PC-9 (cell line): ENCODE data around the gene HDGFL2. TPM values are rescaled to one million over a fixed set of nuclear protein-coding genes. Genes with fewer than 3 reads are reported as not detected.

Experiments
- BruUV-seq: library from RNA; stranded (reverse); fragments of 400-500 nt; replicated peaks from 2 replicates; lab custom pipeline; 2021; lab: Mats Ljungman, UMichigan
- CTCF ChIA-PET: fragments of 300-600 bp; sonication (Branson Sonifier 250); formaldehyde crosslinking; loops from one replicate; lab custom pipeline; 2022; ENCODE audit warnings: antibody characterized with exemption; lab: Charles Lee
- POLR2A ChIA-PET: fragments of 300-600 bp; sonication (Branson Sonifier 250); formaldehyde crosslinking; loops from one replicate; lab custom pipeline; 2022; ENCODE audit warnings: antibody characterized with exemption; ENCODE audit not compliant: unreplicated experiment; lab: Charles Lee
- DNase-seq, 2 experiments: peaks; one replicate each; pipeline versions ENCODE4 v3.0.0 to v3.0.0-alpha.2; 2015 to 2022; ENCODE audit warnings: mixed read lengths in 1 of 2
- H2AFZ ChIP-seq: fragments of 200-600 bp; sonication (generic); 2 replicates; pipeline ENCODE4 v1.8.1; 2017; ENCODE audit warnings: antibody characterized with exemption
- H3F3A ChIP-seq: fragments of 200-600 bp; sonication (generic); 2 replicates; pipeline ENCODE4 v1.8.1; 2017; ENCODE audit warnings: antibody characterized with exemption, mild to moderate bottlenecking, low read depth; ENCODE audit not compliant: insufficient read depth
- H3K27ac ChIP-seq: fragments of 200-600 bp; sonication (generic); 2 replicates; pipeline ENCODE4 v1.6.1; 2016; ENCODE audit warnings: mixed run types
- H3K27me3 ChIP-seq: fragments of 200-600 bp; sonication (generic); 2 replicates; pipeline ENCODE4 v1.6.1; 2016; ENCODE audit warnings: low read depth, mixed run types; ENCODE audit not compliant: insufficient read depth
- H3K36me3 ChIP-seq: fragments of 200-600 bp; sonication (generic); 2 replicates; pipeline ENCODE4 v1.6.1; 2016; ENCODE audit warnings: low read depth, mixed run types
- H3K4me1 ChIP-seq: fragments of 200-600 bp; sonication (generic); replicated peaks from 2 replicates; pipeline ENCODE4 v1.6.1; 2016; ENCODE audit warnings: mixed run types; ENCODE audit not compliant: insufficient read depth
- H3K4me2 ChIP-seq: fragments of 200-600 bp; sonication (generic); 2 replicates; pipeline ENCODE4 v1.6.1; 2017; ENCODE audit warnings: mixed run types
- H3K4me3 ChIP-seq: fragments of 200-600 bp; sonication (generic); 2 replicates; pipeline ENCODE4 v1.6.1; 2016; ENCODE audit warnings: mixed run types
- H3K79me2 ChIP-seq: fragments of 200-600 bp; sonication (generic); 2 replicates; pipeline ENCODE4 v1.6.1; 2017; ENCODE audit warnings: low read depth, mixed run types
- H3K9me2 ChIP-seq: fragments of 200-600 bp; sonication (generic); 2 replicates; pipeline ENCODE4 v1.8.1; 2017; ENCODE audit warnings: mild to moderate bottlenecking; ENCODE audit not compliant: insufficient read depth
- H3K9me3 ChIP-seq: fragments of 200-600 bp; sonication (generic); 2 replicates; pipeline ENCODE4 v1.8.1; 2016; ENCODE audit warnings: low read depth; ENCODE audit not compliant: insufficient read depth
- H4K20me1 ChIP-seq: fragments of 200-600 bp; sonication (generic); 2 replicates; pipeline ENCODE4 v1.8.1; 2017; ENCODE audit not compliant: insufficient read depth
- EZH2 ChIP-seq: fragments of 200-600 bp; sonication (generic); IDR thresholded peaks from 2 replicates; pipeline ENCODE4 v1.8.0; 2017; ENCODE audit warnings: antibody characterized with exemption, low read depth
- intact Hi-C: fragments of 100-400 bp; cut with micrococcal nuclease; formaldehyde crosslinking; loops from one replicate; pipeline ENCODE4 v1.10.0; 2022; ENCODE audit not compliant: unreplicated experiment
- total RNA-seq: library from RNA; stranded (reverse); gene quantifications from 2 replicates; pipeline ENCODE4 v1.2.3, GENCODE V29; 2021
- TF ChIP-seq, protein P1 (sequence below): fragments of 200-600 bp; sonication (generic); conservative IDR thresholded peaks from 2 replicates; pipeline ENCODE4 v1.6.1; 2017; ENCODE audit warnings: mixed run types, antibody characterized with exemption, mild to moderate bottlenecking, moderate library complexity

HDGFL2 gene
- total RNA-seq, 1 experiment from 2014 or later, result 50.8 TPM

DNA sequence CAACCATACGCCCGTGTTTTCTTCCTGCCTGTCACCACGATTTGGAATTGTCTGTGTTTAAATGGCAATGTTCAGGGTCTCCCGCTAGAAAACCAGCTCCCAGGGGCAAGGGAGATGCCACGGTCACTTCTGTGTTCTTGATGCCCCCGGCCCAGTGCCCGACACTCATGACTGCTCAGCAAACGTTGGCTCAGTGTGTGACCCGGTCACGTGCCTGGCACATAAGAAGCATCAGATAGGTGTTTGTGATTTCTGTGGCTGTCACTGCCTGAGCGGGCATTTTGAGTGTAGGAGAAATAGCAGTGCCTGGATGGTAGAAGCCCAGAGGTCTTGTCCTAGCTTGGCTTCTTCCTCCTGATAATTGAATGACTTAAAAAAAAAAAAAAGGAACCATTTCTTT is 15.5 kb downstream of the HDGFL2 start:
- no TSS peak for BruUV-seq

DNA sequence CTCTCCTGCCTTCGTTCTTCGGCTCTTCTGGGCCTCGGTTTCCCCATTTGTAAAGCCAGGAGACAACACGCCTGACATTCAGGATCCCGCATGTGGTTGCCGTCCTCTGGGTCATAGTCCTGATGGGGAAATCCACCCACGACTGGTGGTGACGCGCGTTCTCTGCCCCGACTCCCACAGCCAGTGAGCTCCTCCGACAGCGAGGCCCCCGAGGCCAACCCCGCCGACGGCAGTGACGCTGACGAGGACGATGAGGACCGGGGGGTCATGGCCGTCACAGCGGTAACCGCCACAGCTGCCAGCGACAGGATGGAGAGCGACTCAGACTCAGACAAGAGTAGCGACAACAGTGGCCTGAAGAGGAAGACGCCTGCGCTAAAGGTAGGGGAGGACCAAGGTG is 16.4 kb downstream of the HDGFL2 start:
- Histone ChIP-seq H3K4me3 (no peak overlapping the region), H2AFZ (no peak overlapping the region), H3K27ac (no peak overlapping the region), H3K9me3 (no peaks in the 10 kb centered on the region), H3K9me2 (no peaks in the 10 kb centered on the region), H4K20me1 (no peaks in the 10 kb centered on the region), H3F3A (no peaks in the 10 kb centered on the region), H3K79me2 (no peaks in the 10 kb centered on the region), H3K36me3 (no peaks in the 10 kb centered on the region; the same call in 1 of the 2 replicates), H3K27me3 (no peaks in the 10 kb centered on the region), H3K4me2 (no peak overlapping the region), H3K4me1 (no peaks in the 10 kb centered on the region)
- intact Hi-C loops, result no loop called here
- ChIA-PET POLR2A (no interaction called here), CTCF (interaction anchor here (0.6 kb wide), 1 partner anchor 105 kb away, joined by 3 read pairs; no protein-coding TSS in a partner anchor)
- TF ChIP-seq, protein P1, sequence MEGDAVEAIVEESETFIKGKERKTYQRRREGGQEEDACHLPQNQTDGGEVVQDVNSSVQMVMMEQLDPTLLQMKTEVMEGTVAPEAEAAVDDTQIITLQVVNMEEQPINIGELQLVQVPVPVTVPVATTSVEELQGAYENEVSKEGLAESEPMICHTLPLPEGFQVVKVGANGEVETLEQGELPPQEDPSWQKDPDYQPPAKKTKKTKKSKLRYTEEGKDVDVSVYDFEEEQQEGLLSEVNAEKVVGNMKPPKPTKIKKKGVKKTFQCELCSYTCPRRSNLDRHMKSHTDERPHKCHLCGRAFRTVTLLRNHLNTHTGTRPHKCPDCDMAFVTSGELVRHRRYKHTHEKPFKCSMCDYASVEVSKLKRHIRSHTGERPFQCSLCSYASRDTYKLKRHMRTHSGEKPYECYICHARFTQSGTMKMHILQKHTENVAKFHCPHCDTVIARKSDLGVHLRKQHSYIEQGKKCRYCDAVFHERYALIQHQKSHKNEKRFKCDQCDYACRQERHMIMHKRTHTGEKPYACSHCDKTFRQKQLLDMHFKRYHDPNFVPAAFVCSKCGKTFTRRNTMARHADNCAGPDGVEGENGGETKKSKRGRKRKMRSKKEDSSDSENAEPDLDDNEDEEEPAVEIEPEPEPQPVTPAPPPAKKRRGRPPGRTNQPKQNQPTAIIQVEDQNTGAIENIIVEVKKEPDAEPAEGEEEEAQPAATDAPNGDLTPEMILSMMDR, result no peak
- TF ChIP-seq EZH2, result no peak
- BruUV-seq, result no TSS peak
- DNase-seq, result no peak

More for the DNA sequence above, 15.5 kb downstream of the HDGFL2 start:
- H2AFZ ChIP-seq, result no peak overlapping the region
- no peaks in the 10 kb centered on the region for H3K27me3 ChIP-seq
- intact Hi-C loops, result no loop called here
- DNase-seq, result no peak
- H3K79me2 ChIP-seq, result no peaks in the 10 kb centered on the region
- no peak overlapping the region for H3K4me3 ChIP-seq
- TF ChIP-seq, protein P1, result no peak
- POLR2A ChIA-PET, result no interaction called here
- H4K20me1 ChIP-seq, result no peaks in the 10 kb centered on the region
- no peak overlapping the region for H3K27ac ChIP-seq
- H3K4me2 ChIP-seq, result no peak overlapping the region
- H3K9me3 ChIP-seq, result no peaks in the 10 kb centered on the region
- no peaks in the 10 kb centered on the region for H3K4me1 ChIP-seq
- CTCF ChIA-PET, result no interaction called here
- H3F3A ChIP-seq, result no peaks in the 10 kb centered on the region
- no peaks in the 10 kb centered on the region for H3K9me2 ChIP-seq
- H3K36me3 ChIP-seq, result no peaks in the 10 kb centered on the region; the same call in 1 of the 2 replicates

DNA sequence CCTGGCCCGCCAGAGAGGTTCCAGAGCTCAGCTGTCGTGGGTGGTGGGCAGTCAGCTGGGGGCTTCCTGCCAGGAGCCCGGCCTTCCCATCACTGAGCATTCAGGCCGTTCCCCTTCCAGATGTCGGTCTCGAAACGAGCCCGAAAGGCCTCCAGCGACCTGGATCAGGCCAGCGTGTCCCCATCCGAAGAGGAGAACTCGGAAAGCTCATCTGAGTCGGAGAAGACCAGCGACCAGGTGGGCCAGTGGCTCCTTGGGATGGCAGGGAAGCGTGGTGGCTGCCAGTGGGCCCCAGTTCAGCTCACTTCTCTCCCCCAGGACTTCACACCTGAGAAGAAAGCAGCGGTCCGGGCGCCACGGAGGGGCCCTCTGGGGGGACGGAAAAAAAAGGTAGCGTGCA is 19.3 kb downstream of the HDGFL2 start:
- H3K27ac ChIP-seq, result no peak overlapping the region
- no peaks in the 10 kb centered on the region for H3K79me2 ChIP-seq
- no peaks in the 10 kb centered on the region for H3K27me3 ChIP-seq
- no peaks in the 10 kb centered on the region for H3F3A ChIP-seq
- no peak overlapping the region for H3K4me2 ChIP-seq
- H3K36me3 ChIP-seq, result no peaks in the 10 kb centered on the region; the same call in 1 of the 2 replicates
- no peak overlapping the region for H2AFZ ChIP-seq
- H3K4me3 ChIP-seq, result no peak overlapping the region
- H3K9me2 ChIP-seq, result no peaks in the 10 kb centered on the region
- H4K20me1 ChIP-seq, result no peaks in the 10 kb centered on the region
- ChIA-PET POLR2A (no interaction called here), CTCF (no interaction called here)
- no peaks in the 10 kb centered on the region for H3K9me3 ChIP-seq
- no peak for DNase-seq
- no peaks in the 10 kb centered on the region for H3K4me1 ChIP-seq
- TF ChIP-seq, protein P1, result no peak
- no peak for TF ChIP-seq EZH2
- BruUV-seq, result no TSS peak
- intact Hi-C loops, result no loop called here
